CD14-positive monocyte (primary cell): Measurements from ENCODE around the gene CAPSL. TPM values are rescaled to one million over a fixed set of nuclear protein-coding genes. Genes with fewer than 3 reads are reported as not detected.

Experiments
- DNase-seq, 3 donors: peaks; one replicate each; pipeline ENCODE4 v3.0.0-alpha.2; 2011 to 2022
- H2AFZ ChIP-seq: 2 replicates; pipeline ENCODE4 v1.6.0; 2012; ENCODE audit warnings: mild to moderate bottlenecking, low read depth, low read length, inconsistent platforms; ENCODE audit not compliant: insufficient read depth, poor library complexity, severe bottlenecking
- H3K27ac ChIP-seq, 2 donors: 1 replicate in 1 of 2; 2 replicates in 1 of 2; pipeline ENCODE4 v1.5.1; 2012 to 2013; ENCODE audit warnings: low read length in 2 of 2, control low read depth in 1 of 2, inconsistent platforms in 1 of 2, low read depth in 1 of 2, mild to moderate bottlenecking in 1 of 2
- H3K27me3 ChIP-seq, 2 donors: one replicate each; pipeline versions ENCODE4 v1.6.0 to v1.6.1; 2011 to 2013; ENCODE audit warnings: low read length in 2 of 2; ENCODE audit not compliant: control insufficient read depth in 2 of 2, insufficient read depth in 2 of 2
- H3K36me3 ChIP-seq, 2 donors: replicated peaks in 1 of 2; 1 replicate in 1 of 2; 2 replicates in 1 of 2; pipeline versions ENCODE4 v1.5.1 to v1.6.1; 2012 to 2013; ENCODE audit warnings: low read length in 2 of 2, control low read depth in 1 of 2, inconsistent platforms in 1 of 2, mild to moderate bottlenecking in 1 of 2; ENCODE audit not compliant: insufficient read depth in 2 of 2, control insufficient read depth in 1 of 2
- H3K4me1 ChIP-seq, 2 donors: 1 replicate in 1 of 2; 2 replicates in 1 of 2; pipeline versions ENCODE4 v1.5.1 to v1.6.1; 2012 to 2013; ENCODE audit warnings: low read length in 2 of 2, control low read depth in 1 of 2, inconsistent platforms in 1 of 2, mild to moderate bottlenecking in 1 of 2, moderate library complexity in 1 of 2; ENCODE audit not compliant: insufficient read depth in 2 of 2, control insufficient read depth in 1 of 2
- H3K4me2 ChIP-seq: replicated peaks from 2 replicates; pipeline ENCODE3; 2012; ENCODE audit warnings: low read length, moderate library complexity, mild to moderate bottlenecking; ENCODE audit not compliant: poor library complexity, severe bottlenecking; ENCODE audit errors: extremely low read depth
- H3K4me3 ChIP-seq, 3 experiments: fragments of 200-600 bp in 1 of 3; sonication (generic) in 1 of 3; replicated peaks in 1 of 3; 1 replicate in 2 of 3; 2 replicates in 1 of 3; pipeline ENCODE4 v1.5.1; 2011 to 2013; ENCODE audit warnings: low read length in 3 of 3, mild to moderate bottlenecking in 3 of 3, control low read depth in 2 of 3, low read depth in 2 of 3, inconsistent platforms in 1 of 3, moderate library complexity in 1 of 3
- H3K79me2 ChIP-seq: 2 replicates; pipeline ENCODE4 v1.6.0; 2012; ENCODE audit warnings: mild to moderate bottlenecking, control low read depth, inconsistent platforms, low read length, moderate library complexity; ENCODE audit not compliant: insufficient read depth
- H3K9ac ChIP-seq: 2 replicates; pipeline ENCODE4 v1.6.0; 2017; ENCODE audit warnings: low read length, mild to moderate bottlenecking; ENCODE audit not compliant: insufficient read depth, poor library complexity, severe bottlenecking
- H3K9me3 ChIP-seq, 2 donors: replicated peaks in 1 of 2; 1 replicate in 1 of 2; 2 replicates in 1 of 2; pipeline versions ENCODE4 v1.5.1 to v1.6.1; 2012 to 2013; ENCODE audit warnings: low read length in 2 of 2, control low read depth in 1 of 2; ENCODE audit not compliant: control insufficient read depth in 1 of 2, insufficient read depth in 1 of 2
- H4K20me1 ChIP-seq: 2 replicates; pipeline ENCODE4 v1.6.0; 2012; ENCODE audit warnings: mild to moderate bottlenecking, low read length, control low read depth, moderate library complexity; ENCODE audit not compliant: insufficient read depth
- H3K27ac Mint-ChIP-seq, 7 donors: one replicate each; pipeline ENCODE4 v1.8.0; 2020; ENCODE audit warnings: mild to moderate bottlenecking in 7 of 7, mixed read lengths in 7 of 7, moderate library complexity in 6 of 7, inconsistent platforms in 2 of 7
- H3K27me3 Mint-ChIP-seq, 3 donors: one replicate each; pipeline ENCODE4 v1.8.0; 2021 to 2022; ENCODE audit warnings: low read depth in 3 of 3, mild to moderate bottlenecking in 3 of 3, mixed read lengths in 3 of 3, moderate library complexity in 3 of 3, inconsistent platforms in 1 of 3
- H3K36me3 Mint-ChIP-seq, 2 donors: one replicate each; pipeline ENCODE4 v1.8.0; 2020; ENCODE audit warnings: mixed read lengths in 2 of 2, inconsistent platforms in 1 of 2, mild to moderate bottlenecking in 1 of 2
- H3K4me1 Mint-ChIP-seq: one replicate; pipeline ENCODE4 v1.8.0; 2020; ENCODE audit warnings: mild to moderate bottlenecking, mixed read lengths
- H3K4me3 Mint-ChIP-seq, 2 donors: one replicate each; pipeline ENCODE4 v1.8.0; 2020; ENCODE audit warnings: mild to moderate bottlenecking in 2 of 2, mixed read lengths in 2 of 2, moderate library complexity in 1 of 2
- H3K9me3 Mint-ChIP-seq, 7 donors: one replicate each; pipeline ENCODE4 v1.8.0; 2020 to 2022; ENCODE audit warnings: mixed read lengths in 7 of 7, mild to moderate bottlenecking in 6 of 7, moderate library complexity in 6 of 7, inconsistent platforms in 2 of 7
- WGBS: methylation state at CpG from one replicate; pipeline ENCODE4 v1.1.5; 2013; ENCODE audit warnings: missing lambda C conversion rate; ENCODE audit not compliant: insufficient coverage; 5-methylcytosine and 5-hydroxymethylcytosine counted together
- intact Hi-C, 2 donors: fragments of 100-400 bp; cut with micrococcal nuclease; formaldehyde crosslinking; loops; one replicate each; pipeline versions ENCODE4 v1.15.0 to v1.15.1; 2023
- polyA plus RNA-seq, 3 donors: library from polyadenylated mRNA; depleted of rRNA in 1 of 3; unstranded in 2 of 3; stranded (reverse) in 1 of 3; fragments of 300-500 nt in 2 of 3; fragments of >200 nt in 1 of 3; fragmentation: Illumina TruSeq in 2 of 3; gene quantifications; 1 replicate in 2 of 3; 2 replicates in 1 of 3; pipeline ENCODE4 v1.2.3, GENCODE V29; 2012 to 2021
- TF ChIP-seq, protein P1 (sequence below): fragments of 200-600 bp; IDR thresholded peaks from one replicate; pipeline ENCODE4 v1.8.0; 2022; ENCODE audit warnings: antibody characterized with exemption, mild to moderate bottlenecking

CAPSL gene
- polyA plus RNA-seq, 3 donors, result not detected

DNA sequence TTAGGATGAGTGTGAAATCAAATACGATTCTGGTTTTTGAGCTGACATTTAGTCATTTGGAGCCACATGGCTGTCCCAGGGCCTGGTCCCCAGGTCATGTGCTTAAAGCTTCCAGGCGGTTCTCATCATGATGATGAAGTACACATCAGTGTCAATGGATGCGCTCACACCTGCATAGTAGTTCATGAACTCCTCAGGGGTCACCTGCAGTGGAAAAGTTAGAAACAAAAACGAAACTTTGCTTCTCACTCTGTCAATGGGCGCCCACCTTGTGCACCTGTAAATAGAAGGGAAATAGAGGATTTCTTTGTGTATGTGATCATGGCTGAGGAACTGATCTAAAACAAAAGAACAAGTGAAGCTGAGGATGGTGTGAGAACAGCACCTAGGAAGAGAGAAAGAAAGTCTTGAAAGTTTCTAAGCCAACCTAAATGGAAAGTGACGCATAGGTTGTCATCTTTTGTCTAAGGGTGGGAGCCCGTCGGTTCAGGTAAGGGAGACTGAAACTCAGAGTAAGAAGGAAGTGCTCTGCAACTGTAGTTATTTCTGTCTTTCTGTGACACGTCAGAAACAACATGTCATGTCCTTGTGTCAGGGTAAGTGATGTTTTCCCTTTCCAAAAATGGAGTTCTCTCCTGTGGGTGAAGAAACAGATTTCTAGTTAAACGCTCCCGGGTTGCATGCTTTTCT is 33.8 kb downstream of the CAPSL start:
- H3K27me3 ChIP-seq, result no peaks in the 10 kb centered on the region
- no peaks in the 10 kb centered on the region for H3K36me3 Mint-ChIP-seq
- peaks cover 0 to 8% (median 4%) of the 10 kb centered on the region in 7 donors for H3K9me3 Mint-ChIP-seq
- no peak overlapping the region for H3K27ac ChIP-seq
- H3K9me3 ChIP-seq, result no peaks in the 10 kb centered on the region
- H3K27ac Mint-ChIP-seq, result no peak overlapping the region
- no peak overlapping the region for H3K9ac ChIP-seq
- no peaks in the 10 kb centered on the region for H4K20me1 ChIP-seq
- no peaks in the 10 kb centered on the region for H3K36me3 ChIP-seq
- H3K4me1 Mint-ChIP-seq, result no peaks in the 10 kb centered on the region
- 89% methylated on average over 8 of the region's 11 CpGs for WGBS
- H3K4me2 ChIP-seq, result no peak overlapping the region
- no peaks in the 10 kb centered on the region for H3K79me2 ChIP-seq
- no peak overlapping the region for H3K4me3 ChIP-seq
- intact Hi-C loops, result no loop called here
- H3K4me3 Mint-ChIP-seq, result no peak overlapping the region
- no peak for DNase-seq
- peaks cover 0 to 2% (median 0%) of the 10 kb centered on the region in 3 donors for H3K27me3 Mint-ChIP-seq
- TF ChIP-seq, protein P1, sequence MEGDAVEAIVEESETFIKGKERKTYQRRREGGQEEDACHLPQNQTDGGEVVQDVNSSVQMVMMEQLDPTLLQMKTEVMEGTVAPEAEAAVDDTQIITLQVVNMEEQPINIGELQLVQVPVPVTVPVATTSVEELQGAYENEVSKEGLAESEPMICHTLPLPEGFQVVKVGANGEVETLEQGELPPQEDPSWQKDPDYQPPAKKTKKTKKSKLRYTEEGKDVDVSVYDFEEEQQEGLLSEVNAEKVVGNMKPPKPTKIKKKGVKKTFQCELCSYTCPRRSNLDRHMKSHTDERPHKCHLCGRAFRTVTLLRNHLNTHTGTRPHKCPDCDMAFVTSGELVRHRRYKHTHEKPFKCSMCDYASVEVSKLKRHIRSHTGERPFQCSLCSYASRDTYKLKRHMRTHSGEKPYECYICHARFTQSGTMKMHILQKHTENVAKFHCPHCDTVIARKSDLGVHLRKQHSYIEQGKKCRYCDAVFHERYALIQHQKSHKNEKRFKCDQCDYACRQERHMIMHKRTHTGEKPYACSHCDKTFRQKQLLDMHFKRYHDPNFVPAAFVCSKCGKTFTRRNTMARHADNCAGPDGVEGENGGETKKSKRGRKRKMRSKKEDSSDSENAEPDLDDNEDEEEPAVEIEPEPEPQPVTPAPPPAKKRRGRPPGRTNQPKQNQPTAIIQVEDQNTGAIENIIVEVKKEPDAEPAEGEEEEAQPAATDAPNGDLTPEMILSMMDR, result no peak
- no peaks in the 10 kb centered on the region for H3K4me1 ChIP-seq
- H2AFZ ChIP-seq, result no peak overlapping the region

GRCh38 chr5:35903631-35904203 is 34.7 kb downstream of the CAPSL start:
- intact Hi-C loops, result no loop called here
- Mint-ChIP-seq H3K9me3 (peaks cover 0 to 8% (median 4%) of the 10 kb centered on the region in 7 donors), H3K36me3 (no peaks in the 10 kb centered on the region), H3K4me3 (no peak overlapping the region), H3K4me1 (no peaks in the 10 kb centered on the region), H3K27me3 (peaks cover 0 to 3% (median 0%) of the 10 kb centered on the region in 3 donors), H3K27ac (no peak overlapping the region)
- no peaks in the 10 kb centered on the region for H3K79me2 ChIP-seq
- H2AFZ ChIP-seq, result no peak overlapping the region
- H3K27me3 ChIP-seq, result no peaks in the 10 kb centered on the region
- 96% methylated on average over 4 of the region's 6 CpGs for WGBS
- no peak overlapping the region for H3K4me3 ChIP-seq
- TF ChIP-seq, protein P1, result no peak
- H3K4me1 ChIP-seq, result no peaks in the 10 kb centered on the region
- H3K4me2 ChIP-seq, result no peak overlapping the region
- H3K27ac ChIP-seq, result no peak overlapping the region
- H3K9ac ChIP-seq, result no peak overlapping the region
- no peaks in the 10 kb centered on the region for H3K9me3 ChIP-seq
- H3K36me3 ChIP-seq, result no peaks in the 10 kb centered on the region
- no peak for DNase-seq
- no peaks in the 10 kb centered on the region for H4K20me1 ChIP-seq
